ENCODE data around the gene SLC27A3.

DNA sequence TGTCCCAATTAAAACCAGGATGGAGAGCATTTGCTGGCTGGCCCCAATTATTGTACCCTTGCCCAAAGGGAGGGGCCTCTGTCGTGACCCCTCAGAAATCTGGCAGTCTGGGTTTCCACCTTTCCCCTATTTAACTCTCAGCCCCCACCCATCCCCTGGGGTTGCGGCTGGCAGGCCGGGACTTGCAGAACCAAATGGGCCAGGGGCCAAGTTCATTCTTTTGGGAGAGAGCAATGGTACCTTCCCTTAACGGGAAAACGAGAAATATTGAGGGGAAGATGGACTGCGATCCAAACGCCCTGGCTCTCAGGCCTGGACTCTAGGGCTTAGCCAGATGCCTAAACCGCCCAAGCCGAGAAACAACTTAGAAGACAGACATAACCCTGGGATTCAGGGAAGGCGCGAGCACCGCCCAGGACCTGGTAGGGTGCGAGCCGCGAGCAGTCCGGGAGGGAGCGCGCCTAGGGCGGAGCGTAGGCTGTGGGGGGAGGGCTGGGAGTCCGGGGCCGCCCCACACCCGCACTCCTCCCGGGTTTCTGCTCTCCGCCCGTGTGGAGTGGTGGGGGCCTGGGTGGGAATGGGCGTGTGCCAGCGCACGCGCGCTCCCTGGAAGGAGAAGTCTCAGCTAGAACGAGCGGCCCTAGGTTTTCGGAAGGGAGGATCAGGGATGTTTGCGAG is at the start of gene SLC27A3:
- TF ChIP-seq EZH2 (IDR thresholded peaks at IDR 0.05; ENCODE audit: borderline replicate concordance, insufficient read depth, low read length, poor library complexity, severe bottlenecking) (no peak), POLR2AphosphoS5 (IDR thresholded peaks at IDR 0.05) (no peak)

Data from neural cell (in vitro differentiated cells).